GM19238 (cell line): ENCODE results near the gene EVPL.

Source experiments
- DNase-seq: peaks from one replicate; pipeline ENCODE4 v3.0.0; 2011; ENCODE audit warnings: low spot score; ENCODE audit not compliant: insufficient read length

The EVPL gene

DNA sequence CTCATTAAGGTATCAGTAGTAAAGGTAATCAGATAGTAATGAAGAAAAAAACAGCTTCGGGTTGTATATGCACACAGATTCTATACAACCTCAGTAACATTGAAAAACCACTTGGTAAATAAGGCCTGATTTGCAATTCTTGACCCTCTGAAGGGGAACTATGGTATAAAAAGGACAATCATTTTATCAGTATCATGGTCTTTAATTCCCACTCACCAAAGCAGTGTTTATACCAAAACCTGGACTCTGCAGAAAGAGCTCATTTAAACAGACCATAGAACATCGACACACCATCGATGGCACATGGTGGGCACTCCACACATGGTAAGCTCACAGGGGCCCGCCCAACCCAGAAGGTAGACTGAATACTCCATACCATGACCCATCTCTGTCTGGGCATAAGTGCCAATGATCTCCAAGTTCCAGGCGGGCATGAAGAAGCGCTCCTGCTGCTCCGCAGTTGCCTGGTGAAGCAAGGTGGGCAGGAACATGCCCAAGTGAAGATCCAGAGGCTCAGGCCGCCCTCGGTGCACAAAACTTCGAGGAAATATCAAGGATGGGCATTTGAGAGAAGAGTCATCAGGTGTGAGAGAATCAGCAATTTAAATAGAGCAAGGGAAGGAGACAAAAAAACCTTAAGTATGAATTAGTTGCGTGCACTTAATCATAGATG is 67.1 kb downstream of the EVPL start:
- no peak for DNase-seq

- no peak for DNase-seq
Observed at GRCh38 chr17:75959051-75959838, 67.9 kb downstream of the EVPL start.
